ENCODE data around the gene KICS2.

Gene KICS2

GRCh38 chr12:64187794-64188193 lies 34.3 kb downstream of the KICS2 start:
- H3K27me3 ChIP-seq (ENCODE audit: control insufficient read depth in 1 of 2, insufficient read depth in 2 of 2, low read length in 2 of 2) = no peaks in the 10 kb centered on the region
- no peaks in the 10 kb centered on the region for H3K36me3 ChIP-seq (ENCODE audit: insufficient read depth, low read length)
- no peaks in the 10 kb centered on the region for H3K9me3 ChIP-seq (ENCODE audit: low read length)
- no peak overlapping the region for H3K9ac ChIP-seq (ENCODE audit: low read length)
- H3K4me1 ChIP-seq (ENCODE audit: insufficient read depth, low read length) = no peaks in the 10 kb centered on the region
- H3K27ac ChIP-seq (ENCODE audit: low read depth, low read length) = no peak overlapping the region
- H3K4me3 ChIP-seq (ENCODE audit: low read depth in 1 of 2, low read length in 2 of 2) = no peak overlapping the region

GRCh38 chr12:64187370-64187769 lies 34.7 kb downstream of the KICS2 start:
- no peak overlapping the region for H3K27ac ChIP-seq (ENCODE audit: low read depth, low read length)
- no peak overlapping the region for H3K9ac ChIP-seq (ENCODE audit: low read length)
- no peaks in the 10 kb centered on the region for H3K4me1 ChIP-seq (ENCODE audit: insufficient read depth, low read length)
- no peak overlapping the region for H3K4me3 ChIP-seq (ENCODE audit: low read depth in 1 of 2, low read length in 2 of 2)
- H3K9me3 ChIP-seq (ENCODE audit: low read length) = no peaks in the 10 kb centered on the region
- H3K27me3 ChIP-seq (ENCODE audit: control insufficient read depth in 1 of 2, insufficient read depth in 2 of 2, low read length in 2 of 2) = no peaks in the 10 kb centered on the region
- H3K36me3 ChIP-seq (ENCODE audit: insufficient read depth, low read length) = no peaks in the 10 kb centered on the region

GRCh38 chr12:64186789-64187188 lies 35.3 kb downstream of the KICS2 start:
- H3K4me3 ChIP-seq (ENCODE audit: low read depth in 1 of 2, low read length in 2 of 2) = no peak overlapping the region
- no peaks in the 10 kb centered on the region for H3K27me3 ChIP-seq (ENCODE audit: control insufficient read depth in 1 of 2, insufficient read depth in 2 of 2, low read length in 2 of 2)
- H3K9ac ChIP-seq (ENCODE audit: low read length) = no peak overlapping the region
- H3K27ac ChIP-seq (ENCODE audit: low read depth, low read length) = no peak overlapping the region
- H3K9me3 ChIP-seq (ENCODE audit: low read length) = no peaks in the 10 kb centered on the region
- H3K36me3 ChIP-seq (ENCODE audit: insufficient read depth, low read length) = no peaks in the 10 kb centered on the region
- H3K4me1 ChIP-seq (ENCODE audit: insufficient read depth, low read length) = no peaks in the 10 kb centered on the region

- Histone ChIP-seq H3K4me1 (ENCODE audit: insufficient read depth, low read length) (peaks cover 3% of the 10 kb centered on the region), H3K36me3 (ENCODE audit: insufficient read depth, low read length) (no peaks in the 10 kb centered on the region), H3K27me3 (ENCODE audit: control insufficient read depth in 1 of 2, insufficient read depth in 2 of 2, low read length in 2 of 2) (no peaks in the 10 kb centered on the region), H3K27ac (ENCODE audit: low read depth, low read length) (no peak overlapping the region), H3K4me3 (ENCODE audit: low read depth in 1 of 2, low read length in 2 of 2) (no peak overlapping the region), H3K9ac (ENCODE audit: low read length) (no peak overlapping the region), H3K9me3 (ENCODE audit: low read length) (no peaks in the 10 kb centered on the region)
Observed at GRCh38 chr12:64184216-64184615, 37.9 kb downstream of the KICS2 start.

GRCh38 chr12:64181430-64182291 lies 40.4 kb downstream of the KICS2 start:
- Histone ChIP-seq H3K36me3 (ENCODE audit: insufficient read depth, low read length) (no peaks in the 10 kb centered on the region), H3K9ac (ENCODE audit: low read length) (no peak overlapping the region), H3K27ac (ENCODE audit: low read depth, low read length) (no peak overlapping the region), H3K9me3 (ENCODE audit: low read length) (no peaks in the 10 kb centered on the region), H3K27me3 (ENCODE audit: control insufficient read depth in 1 of 2, insufficient read depth in 2 of 2, low read length in 2 of 2) (no peaks in the 10 kb centered on the region), H3K4me1 (ENCODE audit: insufficient read depth, low read length) (peaks cover 3% of the 10 kb centered on the region), H3K4me3 (ENCODE audit: low read depth in 1 of 2, low read length in 2 of 2) (no peak overlapping the region)

- Histone ChIP-seq H3K9ac (ENCODE audit: low read length) (no peak overlapping the region), H3K9me3 (ENCODE audit: low read length) (no peaks in the 10 kb centered on the region)
Observed at GRCh38 chr12:64180951-64181350, 41.1 kb downstream of the KICS2 start.

GRCh38 chr12:64178122-64178521 lies 44.0 kb downstream of the KICS2 start:
- H3K27me3 ChIP-seq (ENCODE audit: control insufficient read depth in 1 of 2, insufficient read depth in 2 of 2, low read length in 2 of 2) = no peaks in the 10 kb centered on the region
- H3K27ac ChIP-seq (ENCODE audit: low read depth, low read length) = no peak overlapping the region
- H3K9me3 ChIP-seq (ENCODE audit: low read length) = no peaks in the 10 kb centered on the region
- H3K4me1 ChIP-seq (ENCODE audit: insufficient read depth, low read length) = peaks cover 3% of the 10 kb centered on the region
- no peak overlapping the region for H3K9ac ChIP-seq (ENCODE audit: low read length)
- no peaks in the 10 kb centered on the region for H3K36me3 ChIP-seq (ENCODE audit: insufficient read depth, low read length)
- H3K4me3 ChIP-seq (ENCODE audit: low read depth in 1 of 2, low read length in 2 of 2) = no peak overlapping the region

More at GRCh38 chr12:64180951-64181350, 41.1 kb downstream of the KICS2 start:
- no peak overlapping the region for H3K4me3 ChIP-seq (ENCODE audit: low read depth in 1 of 2, low read length in 2 of 2)
- no peak overlapping the region for H3K27ac ChIP-seq (ENCODE audit: low read depth, low read length)
- no peaks in the 10 kb centered on the region for H3K27me3 ChIP-seq (ENCODE audit: control insufficient read depth in 1 of 2, insufficient read depth in 2 of 2, low read length in 2 of 2)
- H3K4me1 ChIP-seq (ENCODE audit: insufficient read depth, low read length) = peaks cover 3% of the 10 kb centered on the region
- H3K36me3 ChIP-seq (ENCODE audit: insufficient read depth, low read length) = no peaks in the 10 kb centered on the region

GRCh38 chr12:64177001-64177400 lies 45.1 kb downstream of the KICS2 start:
- no peak overlapping the region for H3K27ac ChIP-seq (ENCODE audit: low read depth, low read length)
- peaks cover 3% of the 10 kb centered on the region for H3K4me1 ChIP-seq (ENCODE audit: insufficient read depth, low read length)
- no peaks in the 10 kb centered on the region for H3K9me3 ChIP-seq (ENCODE audit: low read length)
- H3K9ac ChIP-seq (ENCODE audit: low read length) = no peak overlapping the region
- no peaks in the 10 kb centered on the region for H3K27me3 ChIP-seq (ENCODE audit: control insufficient read depth in 1 of 2, insufficient read depth in 2 of 2, low read length in 2 of 2)
- H3K36me3 ChIP-seq (ENCODE audit: insufficient read depth, low read length) = no peaks in the 10 kb centered on the region
- H3K4me3 ChIP-seq (ENCODE audit: low read depth in 1 of 2, low read length in 2 of 2) = no peak overlapping the region

- Histone ChIP-seq H3K36me3 (ENCODE audit: insufficient read depth, low read length) (no peaks in the 10 kb centered on the region), H3K9ac (ENCODE audit: low read length) (no peak overlapping the region), H3K27me3 (ENCODE audit: control insufficient read depth in 1 of 2, insufficient read depth in 2 of 2, low read length in 2 of 2) (no peaks in the 10 kb centered on the region), H3K9me3 (ENCODE audit: low read length) (no peaks in the 10 kb centered on the region), H3K27ac (ENCODE audit: low read depth, low read length) (no peak overlapping the region), H3K4me3 (ENCODE audit: low read depth in 1 of 2, low read length in 2 of 2) (no peak overlapping the region), H3K4me1 (ENCODE audit: insufficient read depth, low read length) (no peaks in the 10 kb centered on the region)
Observed at GRCh38 chr12:64175254-64175945, 46.7 kb downstream of the KICS2 start.

GRCh38 chr12:64173456-64173855 lies 48.6 kb downstream of the KICS2 start:
- no peaks in the 10 kb centered on the region for H3K36me3 ChIP-seq (ENCODE audit: insufficient read depth, low read length)
- no peak overlapping the region for H3K27ac ChIP-seq (ENCODE audit: low read depth, low read length)
- no peaks in the 10 kb centered on the region for H3K4me1 ChIP-seq (ENCODE audit: insufficient read depth, low read length)

More at GRCh38 chr12:64173456-64173855, 48.6 kb downstream of the KICS2 start:
- Histone ChIP-seq H3K9me3 (ENCODE audit: low read length) (no peaks in the 10 kb centered on the region), H3K4me3 (ENCODE audit: low read depth in 1 of 2, low read length in 2 of 2) (no peak overlapping the region), H3K27me3 (ENCODE audit: control insufficient read depth in 1 of 2, insufficient read depth in 2 of 2, low read length in 2 of 2) (no peaks in the 10 kb centered on the region), H3K9ac (ENCODE audit: low read length) (no peak overlapping the region)
